H9 (cell line): ENCODE results near the gene FMN1. TPM values are rescaled to one million over a fixed set of nuclear protein-coding genes. Genes with fewer than 3 reads are reported as not detected.

Source experiments
- DNase-seq: peaks from one replicate; pipeline ENCODE4 v3.0.0-alpha.2; 2017
- H2AFZ ChIP-seq: one replicate; pipeline ENCODE4 v1.6.1; 2013; ENCODE audit warnings: mild to moderate bottlenecking, low read length, control low read depth, moderate library complexity
- H2AK5ac ChIP-seq: 2 replicates; pipeline ENCODE4 v1.6.1; 2013; ENCODE audit warnings: low read length, control low read depth, mixed read lengths; ENCODE audit not compliant: insufficient read length
- H2BK120ac ChIP-seq: one replicate; pipeline ENCODE4 v1.6.1; 2013; ENCODE audit warnings: low read depth, mild to moderate bottlenecking, low read length, control low read depth, inconsistent platforms; ENCODE audit not compliant: poor library complexity, severe bottlenecking
- H2BK12ac ChIP-seq: 2 replicates; pipeline ENCODE4 v1.6.1; 2013; ENCODE audit warnings: low read length, control low read depth, mixed read lengths, low read depth; ENCODE audit not compliant: insufficient read length
- H2BK15ac ChIP-seq: 2 replicates; pipeline ENCODE4 v1.6.1; 2013; ENCODE audit warnings: low read depth, low read length, control low read depth
- H2BK20ac ChIP-seq: one replicate; pipeline ENCODE4 v1.6.1; 2013; ENCODE audit warnings: low read depth, mild to moderate bottlenecking, low read length, control low read depth, inconsistent platforms; ENCODE audit not compliant: poor library complexity, severe bottlenecking
- H2BK5ac ChIP-seq: 2 replicates; pipeline ENCODE4 v1.6.1; 2013; ENCODE audit warnings: low read length, control low read depth, mixed read lengths; ENCODE audit not compliant: insufficient read length
- H3K14ac ChIP-seq: 2 replicates; pipeline ENCODE4 v1.6.1; 2013; ENCODE audit warnings: low read length, control low read depth; ENCODE audit not compliant: insufficient read depth
- H3K18ac ChIP-seq: 2 replicates; pipeline ENCODE4 v1.6.1; 2013; ENCODE audit warnings: low read depth, mild to moderate bottlenecking, mixed read lengths, low read length, control low read depth; ENCODE audit not compliant: insufficient read length
- H3K23ac ChIP-seq: 2 replicates; pipeline ENCODE4 v1.6.1; 2013; ENCODE audit warnings: low read length, control low read depth, mixed read lengths, low read depth; ENCODE audit not compliant: insufficient read length
- H3K23me2 ChIP-seq: 2 replicates; pipeline ENCODE4 v1.6.1; 2013; ENCODE audit warnings: low read depth, mild to moderate bottlenecking, mixed read lengths, low read length, control low read depth; ENCODE audit not compliant: insufficient read length, poor library complexity, severe bottlenecking
- H3K27ac ChIP-seq: 2 replicates; pipeline ENCODE4 v1.5.1; 2013; ENCODE audit warnings: low read length, control low read depth, mixed read lengths, low read depth; ENCODE audit not compliant: insufficient read length
- H3K27me3 ChIP-seq: 2 replicates; pipeline ENCODE4 v1.6.1; 2013; ENCODE audit warnings: low read length, control low read depth, inconsistent platforms; ENCODE audit not compliant: insufficient read depth
- H3K4ac ChIP-seq: 2 replicates; pipeline ENCODE4 v1.6.1; 2013; ENCODE audit warnings: low read depth, mild to moderate bottlenecking, control low read depth, inconsistent platforms, low read length, moderate library complexity
- H3K4me1 ChIP-seq: 2 replicates; pipeline ENCODE4 v1.6.1; 2013; ENCODE audit warnings: low read length, control low read depth, inconsistent platforms; ENCODE audit not compliant: insufficient read depth
- H3K4me2 ChIP-seq: 2 replicates; pipeline ENCODE4 v1.6.1; 2013; ENCODE audit warnings: low read length, control low read depth, mixed read lengths; ENCODE audit not compliant: insufficient read length, insufficient read depth
- H3K56ac ChIP-seq: 2 replicates; pipeline ENCODE4 v1.6.1; 2013; ENCODE audit warnings: low read depth, mild to moderate bottlenecking, mixed read lengths, low read length, control low read depth; ENCODE audit not compliant: insufficient read length
- H3K79me1 ChIP-seq: 2 replicates; pipeline ENCODE4 v1.6.1; 2013; ENCODE audit warnings: low read depth, mild to moderate bottlenecking, moderate library complexity, low read length, control low read depth, inconsistent platforms; ENCODE audit not compliant: insufficient read depth, poor library complexity, severe bottlenecking
- H3K79me2 ChIP-seq: 2 replicates; pipeline ENCODE4 v1.6.1; 2013; ENCODE audit warnings: low read length, control low read depth, inconsistent platforms; ENCODE audit not compliant: insufficient read depth
- H3K9ac ChIP-seq: 2 replicates; pipeline ENCODE4 v1.6.1; 2013; ENCODE audit warnings: low read length, control low read depth, mixed read lengths; ENCODE audit not compliant: insufficient read length; ENCODE audit errors: extremely low read depth
- H3K9me3 ChIP-seq: one replicate; pipeline ENCODE4 v1.6.1; 2013; ENCODE audit warnings: low read depth, low read length, inconsistent platforms; ENCODE audit not compliant: control insufficient read depth
- H3T11ph ChIP-seq: one replicate; pipeline ENCODE4 v1.6.1; 2013; ENCODE audit warnings: mild to moderate bottlenecking, low read length, control low read depth, inconsistent platforms
- H4K20me1 ChIP-seq: one replicate; pipeline ENCODE4 v1.6.1; 2013; ENCODE audit not compliant: control insufficient read depth, insufficient read length, insufficient read depth
- H4K5ac ChIP-seq: 2 replicates; pipeline ENCODE4 v1.6.1; 2013; ENCODE audit warnings: low read depth, mild to moderate bottlenecking, mixed read lengths, low read length, control low read depth; ENCODE audit not compliant: insufficient read length
- H4K8ac ChIP-seq: replicated peaks from 2 replicates; pipeline ENCODE4 v1.6.1; 2013; ENCODE audit warnings: low read length, control low read depth, mixed read lengths, low read depth; ENCODE audit not compliant: insufficient read length
- H4K91ac ChIP-seq: 2 replicates; pipeline ENCODE4 v1.6.1; 2013; ENCODE audit warnings: low read depth, mild to moderate bottlenecking, moderate library complexity, mixed read lengths, low read length, control low read depth; ENCODE audit not compliant: insufficient read length
- H3K27ac Mint-ChIP-seq, 3 experiments: 2 replicates in 2 of 3; 3 replicates in 1 of 3; pipeline ENCODE4 v1.8.0; 2020 to 2021; ENCODE audit warnings: mixed read lengths in 3 of 3, mild to moderate bottlenecking in 1 of 3, moderate library complexity in 1 of 3
- H3K27me3 Mint-ChIP-seq: 2 replicates; pipeline ENCODE4 v1.8.0; 2021; ENCODE audit warnings: low read depth, mild to moderate bottlenecking, moderate library complexity, mixed read lengths
- H3K36me3 Mint-ChIP-seq, 3 experiments: 2 replicates in 2 of 3; 3 replicates in 1 of 3; pipeline ENCODE4 v1.8.0; 2020 to 2021; ENCODE audit warnings: low read depth in 3 of 3, mixed read lengths in 3 of 3; ENCODE audit not compliant: insufficient read depth in 1 of 3
- H3K4me1 Mint-ChIP-seq, 2 experiments: 2 replicates each; pipeline ENCODE4 v1.8.0; 2020; ENCODE audit warnings: mixed read lengths in 2 of 2
- H3K4me3 Mint-ChIP-seq, 2 experiments: 2 replicates in 1 of 2; 3 replicates in 1 of 2; pipeline ENCODE4 v1.8.0; 2020 to 2021; ENCODE audit warnings: mild to moderate bottlenecking in 2 of 2, mixed read lengths in 2 of 2, moderate library complexity in 1 of 2
- H3K9me3 Mint-ChIP-seq, 2 experiments: 2 replicates in 1 of 2; 3 replicates in 1 of 2; pipeline ENCODE4 v1.8.0; 2020; ENCODE audit warnings: mild to moderate bottlenecking in 2 of 2, mixed read lengths in 2 of 2, moderate library complexity in 1 of 2
- WGBS: extraction: QIAGEN DNeasy Blood & Tissue Kit; methylation state at CpG from one replicate; pipeline ENCODE4 v1.1.7; 2013; ENCODE audit warnings: missing lambda C conversion rate, low lambda C conversion rate, mixed read lengths; ENCODE audit not compliant: insufficient read length; ENCODE audit errors: extremely low coverage; 5-methylcytosine and 5-hydroxymethylcytosine counted together
- total RNA-seq: library from RNA; stranded (reverse); gene quantifications from 2 replicates; pipeline ENCODE4 v1.2.1, GENCODE V29; 2021
- TF ChIP-seq, protein P1 (sequence below): fragments of 200-600 bp; sonication (generic); conservative IDR thresholded peaks from 3 replicates; pipeline ENCODE4 v1.8.0; 2021; ENCODE audit warnings: antibody characterized with exemption, mild to moderate bottlenecking

The FMN1 gene
- total RNA-seq, 1 experiment from 2014 or later, result 1.9 TPM

DNA sequence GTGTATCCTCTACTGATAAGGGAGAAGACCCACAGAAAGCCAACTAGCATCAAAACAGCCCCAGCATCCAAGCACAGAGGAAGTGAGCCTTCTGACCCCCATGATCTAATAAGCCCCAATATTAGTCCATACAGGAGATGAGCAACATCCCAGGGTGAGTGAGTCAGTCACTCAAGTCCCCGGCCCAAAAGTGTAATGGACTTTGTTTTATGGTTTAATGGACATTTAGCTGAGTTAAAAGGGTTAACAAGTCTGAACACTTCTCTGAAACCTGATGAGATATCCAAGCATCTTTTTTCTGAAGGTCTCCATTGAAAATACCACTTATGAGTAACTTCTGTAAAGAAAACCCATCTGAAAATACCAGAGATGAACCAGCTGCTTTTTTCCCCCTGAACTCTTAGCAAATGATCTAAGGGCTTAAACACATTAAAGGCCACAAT, 361.1 kb downstream of the FMN1 start:
- Mint-ChIP-seq H3K4me1 (peaks cover 4 to 9% of the 10 kb centered on the region in 2 experiments; a peak in 3 of 4 replicates), H3K27ac (no peak overlapping the region), H3K4me3 (no peak overlapping the region), H3K9me3 (no peaks in the 10 kb centered on the region), H3K36me3 (peaks cover 0 to 4% (median 0%) of the 10 kb centered on the region in 3 experiments; a peak in 2 of 7 replicates), H3K27me3 (no peaks in the 10 kb centered on the region; the same call in 1 of the 2 replicates)
- Histone ChIP-seq H3K27me3 (no peaks in the 10 kb centered on the region), H4K5ac (no peak overlapping the region), H3K23me2 (no peaks in the 10 kb centered on the region), H2BK15ac (no peak overlapping the region), H4K91ac (no peak overlapping the region), H2BK12ac (no peak overlapping the region), H3K4me1 (no peaks in the 10 kb centered on the region), H3K56ac (no peak overlapping the region), H3K9ac (no peak overlapping the region), H3K4me2 (no peak overlapping the region), H3T11ph (no peak overlapping the region), H3K14ac (no peak overlapping the region), H2BK5ac (no peak overlapping the region), H3K79me2 (no peaks in the 10 kb centered on the region), H3K9me3 (no peaks in the 10 kb centered on the region), H4K20me1 (no peaks in the 10 kb centered on the region), H2AFZ (no peak overlapping the region), H2AK5ac (no peak overlapping the region), H3K18ac (no peak overlapping the region), H3K4ac (no peak overlapping the region), H3K23ac (no peak overlapping the region), H3K27ac (no peak overlapping the region), H2BK120ac (no peak overlapping the region), H3K79me1 (no peaks in the 10 kb centered on the region), H4K8ac (no peak overlapping the region), H2BK20ac (no peak overlapping the region)
- DNase-seq, result no peak
- TF ChIP-seq, protein P1, sequence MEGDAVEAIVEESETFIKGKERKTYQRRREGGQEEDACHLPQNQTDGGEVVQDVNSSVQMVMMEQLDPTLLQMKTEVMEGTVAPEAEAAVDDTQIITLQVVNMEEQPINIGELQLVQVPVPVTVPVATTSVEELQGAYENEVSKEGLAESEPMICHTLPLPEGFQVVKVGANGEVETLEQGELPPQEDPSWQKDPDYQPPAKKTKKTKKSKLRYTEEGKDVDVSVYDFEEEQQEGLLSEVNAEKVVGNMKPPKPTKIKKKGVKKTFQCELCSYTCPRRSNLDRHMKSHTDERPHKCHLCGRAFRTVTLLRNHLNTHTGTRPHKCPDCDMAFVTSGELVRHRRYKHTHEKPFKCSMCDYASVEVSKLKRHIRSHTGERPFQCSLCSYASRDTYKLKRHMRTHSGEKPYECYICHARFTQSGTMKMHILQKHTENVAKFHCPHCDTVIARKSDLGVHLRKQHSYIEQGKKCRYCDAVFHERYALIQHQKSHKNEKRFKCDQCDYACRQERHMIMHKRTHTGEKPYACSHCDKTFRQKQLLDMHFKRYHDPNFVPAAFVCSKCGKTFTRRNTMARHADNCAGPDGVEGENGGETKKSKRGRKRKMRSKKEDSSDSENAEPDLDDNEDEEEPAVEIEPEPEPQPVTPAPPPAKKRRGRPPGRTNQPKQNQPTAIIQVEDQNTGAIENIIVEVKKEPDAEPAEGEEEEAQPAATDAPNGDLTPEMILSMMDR, result no peak
- WGBS, result no CpG with 5 or more reads among the region's 1 CpG
